GM23338 (cell line): ENCODE measurements around the gene INPP5D. TPM values are rescaled to one million over a fixed set of nuclear protein-coding genes. Genes with fewer than 3 reads are reported as not detected.

Experiments used
- ATAC-seq: fragments of 200-7000 bp; cut with Tn5 transposase; 3 replicates; pipeline ENCODE4 v1.9.1; 2020
- DNase-seq: peaks from one replicate; pipeline ENCODE4 v3.0.0-alpha.2; 2015; ENCODE audit warnings: low spot score
- H2AFZ ChIP-seq: fragments of 200-600 bp; sonication (generic); 2 replicates; pipeline ENCODE4 v1.8.0; 2016; ENCODE audit warnings: antibody characterized with exemption, mild to moderate bottlenecking, moderate library complexity
- H3F3A ChIP-seq: fragments of 200-600 bp; sonication (generic); replicated peaks from 2 replicates; pipeline ENCODE4 v1.8.0; 2017; ENCODE audit warnings: antibody characterized with exemption, mixed run types, low read depth
- H3K27ac ChIP-seq: fragments of 200-600 bp; sonication (generic); 2 replicates; pipeline ENCODE4 v1.6.1; 2016; ENCODE audit warnings: low read depth
- H3K27me3 ChIP-seq: fragments of 200-600 bp; sonication (generic); 2 replicates; pipeline ENCODE4 v1.8.0; 2016; ENCODE audit warnings: mild to moderate bottlenecking, mixed run types, moderate library complexity; ENCODE audit not compliant: insufficient read depth
- H3K36me3 ChIP-seq: fragments of 200-600 bp; sonication (generic); 2 replicates; pipeline ENCODE4 v1.8.0; 2016; ENCODE audit warnings: mild to moderate bottlenecking; ENCODE audit not compliant: insufficient read depth
- H3K4me1 ChIP-seq: fragments of 200-600 bp; sonication (generic); 2 replicates; pipeline ENCODE4 v1.8.0; 2016; ENCODE audit warnings: mild to moderate bottlenecking, moderate library complexity; ENCODE audit not compliant: insufficient read depth
- H3K4me2 ChIP-seq: fragments of 200-600 bp; sonication (generic); 2 replicates; pipeline ENCODE4 v1.7.1; 2017; ENCODE audit warnings: mixed run types
- H3K4me3 ChIP-seq: fragments of 200-600 bp; sonication (generic); 2 replicates; pipeline ENCODE4 v1.6.1; 2016; ENCODE audit warnings: mixed run types
- H3K79me2 ChIP-seq: fragments of 200-600 bp; sonication (generic); replicated peaks from 2 replicates; pipeline ENCODE4 v1.8.0; 2017; ENCODE audit warnings: mild to moderate bottlenecking; ENCODE audit not compliant: insufficient read depth
- H3K9me2 ChIP-seq: fragments of 200-600 bp; sonication (generic); 2 replicates; pipeline ENCODE4 v1.8.0; 2017; ENCODE audit not compliant: insufficient read depth
- H4K20me1 ChIP-seq: fragments of 200-600 bp; sonication (generic); replicated peaks from 2 replicates; pipeline ENCODE4 v1.8.0; 2017; ENCODE audit warnings: mild to moderate bottlenecking; ENCODE audit not compliant: insufficient read depth
- H3K27ac Mint-ChIP-seq: 2 replicates; pipeline ENCODE4 v1.8.0; 2020; ENCODE audit warnings: inconsistent platforms, mild to moderate bottlenecking, moderate library complexity, mixed read lengths
- H3K27me3 Mint-ChIP-seq: 3 replicates; pipeline ENCODE4 v1.8.0; 2022; ENCODE audit warnings: low read depth, mild to moderate bottlenecking, moderate library complexity, mixed read lengths, inconsistent platforms; ENCODE audit not compliant: insufficient read depth, poor library complexity
- H3K36me3 Mint-ChIP-seq: 3 replicates; pipeline ENCODE4 v1.8.0; 2021; ENCODE audit warnings: low read depth, mild to moderate bottlenecking, inconsistent platforms, moderate library complexity, mixed read lengths
- H3K4me1 Mint-ChIP-seq: 3 replicates; pipeline ENCODE4 v1.8.0; 2020; ENCODE audit warnings: mild to moderate bottlenecking, inconsistent platforms, mixed read lengths
- H3K4me3 Mint-ChIP-seq: 3 replicates; pipeline ENCODE4 v1.8.0; 2021; ENCODE audit warnings: moderate library complexity, mild to moderate bottlenecking, inconsistent platforms, mixed read lengths
- H3K9me3 Mint-ChIP-seq: 3 replicates; pipeline ENCODE4 v1.8.0; 2020; ENCODE audit warnings: moderate library complexity, mild to moderate bottlenecking, inconsistent platforms, mixed read lengths
- CREB1 ChIP-seq: fragments of 250-450 bp; sonication (Bioruptor Pico); IDR thresholded peaks from 2 replicates; pipeline ENCODE4 v1.5.0; 2020; ENCODE audit warnings: low read depth, mild to moderate bottlenecking, moderate library complexity
- ETS1 ChIP-seq: IDR thresholded peaks from 2 replicates; pipeline ENCODE4 v1.6.1; 2016; ENCODE audit warnings: antibody characterized with exemption
- EZH2 ChIP-seq: fragments of 200-600 bp; sonication (generic); IDR thresholded peaks from one replicate; pipeline ENCODE4 v1.8.0; 2017; ENCODE audit warnings: antibody characterized with exemption, mild to moderate bottlenecking, low read depth; ENCODE audit not compliant: unreplicated experiment
- EZH2phosphoT487 ChIP-seq: fragments of 200-600 bp; sonication (generic); IDR thresholded peaks from one replicate; pipeline ENCODE4 v1.8.1; 2018; ENCODE audit warnings: antibody characterized with exemption; ENCODE audit not compliant: unreplicated experiment
- JUNB ChIP-seq: IDR thresholded peaks from one replicate; pipeline ENCODE4 v1.6.1; 2016; ENCODE audit warnings: antibody characterized with exemption; ENCODE audit not compliant: unreplicated experiment
- NANOG ChIP-seq: IDR thresholded peaks from 2 replicates; pipeline ENCODE4 v1.6.1; 2016; ENCODE audit warnings: antibody characterized with exemption, borderline replicate concordance
- POLR2AphosphoS5 ChIP-seq: IDR thresholded peaks from 2 replicates; pipeline ENCODE4 v1.6.1; 2016; ENCODE audit warnings: antibody characterized with exemption, low read depth
- REST ChIP-seq: IDR thresholded peaks from one replicate; pipeline ENCODE4 v1.6.1; 2018; ENCODE audit warnings: antibody characterized with exemption; ENCODE audit not compliant: unreplicated experiment
- STAT1 ChIP-seq: IDR thresholded peaks from one replicate; pipeline ENCODE4 v1.6.1; 2016; ENCODE audit warnings: antibody characterized with exemption; ENCODE audit not compliant: unreplicated experiment
- ZNF114 ChIP-seq: fragments of 250-450 bp; sonication (Bioruptor Pico); IDR thresholded peaks from 2 replicates; pipeline ENCODE4 v1.5.0; 2020; ENCODE audit warnings: mild to moderate bottlenecking, moderate library complexity
- ZNF331 ChIP-seq: fragments of 250-450 bp; sonication (Bioruptor Pico); IDR thresholded peaks from 2 replicates; pipeline ENCODE4 v1.5.0; 2020; ENCODE audit warnings: low read depth, mild to moderate bottlenecking, moderate library complexity
- ZNF462 ChIP-seq: fragments of 250-450 bp; sonication (Bioruptor Pico); IDR thresholded peaks from 2 replicates; pipeline ENCODE4 v1.5.0; 2020; ENCODE audit warnings: mild to moderate bottlenecking, moderate library complexity
- polyA plus RNA-seq: library from polyadenylated mRNA; unstranded; fragments of >200 nt; fragmentation: Nextera tagmentation; extraction: Ambion mirVana; gene quantifications from 2 replicates; pipeline ENCODE4 v1.2.1, GENCODE V29; 2016
- total RNA-seq: library from RNA; depleted of rRNA; stranded (reverse); fragments of >200 nt; shearing (Covaris generic); gene quantifications from 2 replicates; pipeline ENCODE4 v1.2.3, GENCODE V29; 2014
- TF ChIP-seq, protein P1 (sequence below), 2 experiments: fragments of 200-600 bp in 1 of 2; sonication (generic) in 1 of 2; conservative IDR thresholded peaks; 2 replicates each; pipeline versions ENCODE4 v1.5.1 to v1.6.1; 2016 to 2017; ENCODE audit warnings: antibody characterized with exemption in 2 of 2, low read depth in 2 of 2, mild to moderate bottlenecking in 2 of 2, moderate library complexity in 1 of 2

Gene INPP5D
- total and polyA plus RNA-seq, 2 experiments from 2014 or later: 6.6 to 8.3 TPM

GRCh38 chr2:233101816-233102215 lies 41.7 kb downstream of the INPP5D start:
- Histone ChIP-seq H3F3A (no peaks in the 10 kb centered on the region), H3K79me2 (no peaks in the 10 kb centered on the region), H3K4me3 (no peak overlapping the region), H3K27ac (no peak overlapping the region), H3K9me2 (no peaks in the 10 kb centered on the region), H2AFZ (no peak overlapping the region), H3K27me3 (no peaks in the 10 kb centered on the region), H4K20me1 (no peaks in the 10 kb centered on the region), H3K36me3 (no peaks in the 10 kb centered on the region), H3K4me2 (no peak overlapping the region), H3K4me1 (no peaks in the 10 kb centered on the region)
- Mint-ChIP-seq H3K9me3 (no peaks in the 10 kb centered on the region), H3K27ac (no peak overlapping the region), H3K36me3 (no peaks in the 10 kb centered on the region), H3K4me1 (no peaks in the 10 kb centered on the region), H3K4me3 (no peak overlapping the region), H3K27me3 (peaks cover 3% of the 10 kb centered on the region)
- ATAC-seq: no peak
- no peak for DNase-seq
- TF ChIP-seq, protein P1, sequence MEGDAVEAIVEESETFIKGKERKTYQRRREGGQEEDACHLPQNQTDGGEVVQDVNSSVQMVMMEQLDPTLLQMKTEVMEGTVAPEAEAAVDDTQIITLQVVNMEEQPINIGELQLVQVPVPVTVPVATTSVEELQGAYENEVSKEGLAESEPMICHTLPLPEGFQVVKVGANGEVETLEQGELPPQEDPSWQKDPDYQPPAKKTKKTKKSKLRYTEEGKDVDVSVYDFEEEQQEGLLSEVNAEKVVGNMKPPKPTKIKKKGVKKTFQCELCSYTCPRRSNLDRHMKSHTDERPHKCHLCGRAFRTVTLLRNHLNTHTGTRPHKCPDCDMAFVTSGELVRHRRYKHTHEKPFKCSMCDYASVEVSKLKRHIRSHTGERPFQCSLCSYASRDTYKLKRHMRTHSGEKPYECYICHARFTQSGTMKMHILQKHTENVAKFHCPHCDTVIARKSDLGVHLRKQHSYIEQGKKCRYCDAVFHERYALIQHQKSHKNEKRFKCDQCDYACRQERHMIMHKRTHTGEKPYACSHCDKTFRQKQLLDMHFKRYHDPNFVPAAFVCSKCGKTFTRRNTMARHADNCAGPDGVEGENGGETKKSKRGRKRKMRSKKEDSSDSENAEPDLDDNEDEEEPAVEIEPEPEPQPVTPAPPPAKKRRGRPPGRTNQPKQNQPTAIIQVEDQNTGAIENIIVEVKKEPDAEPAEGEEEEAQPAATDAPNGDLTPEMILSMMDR (conservative IDR thresholded peaks at IDR 0.05; ENCODE audit: low read depth in 2 of 2): no peak
- TF ChIP-seq ZNF331 (CRISPR knock-in tag) (no peak), ZNF462 (CRISPR knock-in tag) (no peak), POLR2AphosphoS5 (no peak), NANOG (no peak), CREB1 (CRISPR knock-in tag) (no peak), ZNF114 (CRISPR knock-in tag) (no peak), JUNB (no peak), EZH2phosphoT487 (no peak), ETS1 (no peak), STAT1 (no peak), EZH2 (no peak), REST (no peak)
